Cortex of kidney (tissue), 1 donor: ENCODE measurements around the gene SIRPB1.
"Not testable (repeated sequence)": the region's sequence is repeated elsewhere in the genome, so short reads cannot be mapped to it uniquely, and the experiment has no call there.

ENCODE experiments used
- DNase-seq: peaks from one replicate; lab custom pipeline; 2025; lab: John Stamatoyannopoulos, UW

SIRPB1 gene

DNA sequence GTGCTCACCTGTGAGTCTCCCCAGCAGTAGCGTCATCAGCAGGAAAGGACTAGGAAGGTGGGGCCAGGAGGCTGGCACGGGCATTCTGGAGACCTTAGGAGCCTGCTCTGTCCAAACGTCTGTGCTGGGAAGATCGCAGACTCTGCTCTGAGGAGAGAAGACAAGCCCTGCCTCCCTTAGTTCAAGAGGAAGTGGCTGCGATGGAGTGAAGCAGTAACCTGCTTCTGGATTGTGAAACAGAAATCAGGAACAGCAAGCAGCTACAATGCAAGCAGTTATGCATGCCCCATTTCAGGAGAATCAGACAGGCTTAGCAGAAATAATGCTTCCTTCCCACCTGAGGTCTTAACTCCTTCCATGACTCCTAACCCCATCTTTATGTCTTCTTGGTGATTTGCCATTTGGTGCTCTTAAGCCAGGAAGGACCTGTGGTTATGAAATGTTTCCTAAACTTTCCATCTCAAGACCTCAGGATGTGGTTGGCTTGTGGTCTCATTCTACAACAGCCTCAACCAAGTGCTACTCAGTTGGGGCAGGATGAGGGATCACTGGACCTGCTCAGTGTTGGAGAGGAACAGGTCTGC lies at the start of gene SIRPB1:
TSS of gene SIRPB1 (minus strand) at position 149 of the 584 bp plus-strand sequence. CDS start at position 84, 65 bp downstream.
- no peak for DNase-seq

DNA sequence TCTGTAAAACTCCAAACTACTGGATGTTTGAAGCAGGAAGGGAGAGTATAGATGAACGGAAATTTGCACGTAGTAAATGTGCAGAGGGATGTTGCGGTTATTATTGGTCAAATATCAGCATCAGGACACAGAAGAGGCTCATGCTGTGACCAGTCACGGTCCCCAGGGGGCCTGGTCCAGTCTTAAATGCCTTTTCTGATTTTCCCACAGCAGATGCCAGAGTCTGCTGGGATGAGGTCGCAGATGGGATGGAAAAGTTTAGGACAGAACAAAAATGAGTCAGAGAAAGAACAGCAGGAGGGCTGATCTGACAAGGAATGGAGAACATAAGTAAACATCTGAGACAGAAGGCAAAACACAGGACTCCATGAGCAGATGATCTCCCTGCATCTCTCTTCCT lies 49.5 kb upstream of the SIRPB1 start:
- DNase-seq: no peak

GRCh38 chr20:1667502-1668085 lies 47.8 kb upstream of the SIRPB1 start:
- no peak for DNase-seq

GRCh38 chr20:1666802-1667201 lies 47.0 kb upstream of the SIRPB1 start:
- no peak for DNase-seq

GRCh38 chr20:1665345-1665744 lies 45.5 kb upstream of the SIRPB1 start:
- DNase-seq: no peak

DNA sequence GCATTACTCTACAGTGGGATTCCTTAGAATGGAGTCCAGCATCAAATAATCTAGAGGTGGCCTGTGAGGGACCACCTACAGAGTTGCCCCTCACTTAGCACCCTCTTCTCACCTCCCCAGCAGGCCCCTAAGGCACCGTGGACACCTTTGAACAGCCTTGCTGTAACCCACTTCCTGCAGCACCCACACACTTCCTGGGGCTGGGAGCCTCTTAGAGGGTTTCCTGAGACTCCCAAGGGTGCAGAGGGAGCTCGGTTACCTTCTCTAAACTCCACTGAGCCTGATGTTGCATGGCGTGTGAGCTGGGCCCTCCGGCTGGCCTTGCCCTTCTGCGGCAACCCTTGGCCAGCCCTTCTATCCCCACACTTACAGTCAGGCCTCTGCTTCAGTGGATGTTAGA lies 45.1 kb upstream of the SIRPB1 start:
- DNase-seq: no peak

DNA sequence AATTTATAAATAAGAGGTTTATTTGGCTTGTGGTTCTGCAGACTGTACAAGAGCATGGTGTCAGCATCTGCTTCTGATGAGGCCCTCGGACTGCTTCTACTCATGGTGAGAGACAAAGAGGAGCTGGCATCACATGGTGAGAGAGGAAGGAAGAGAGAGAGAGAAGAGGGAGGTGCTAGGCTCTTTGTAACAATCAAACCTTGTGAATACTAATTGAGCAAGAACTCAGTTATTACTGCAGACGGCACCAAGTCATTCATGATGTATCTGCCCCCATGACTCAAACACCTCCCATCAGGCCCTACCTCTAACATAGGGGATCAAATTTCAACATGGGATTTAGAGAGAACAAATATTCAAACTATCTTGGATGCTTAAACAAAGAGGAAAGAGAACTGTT lies 44.1 kb upstream of the SIRPB1 start:
- DNase-seq: no peak

DNA sequence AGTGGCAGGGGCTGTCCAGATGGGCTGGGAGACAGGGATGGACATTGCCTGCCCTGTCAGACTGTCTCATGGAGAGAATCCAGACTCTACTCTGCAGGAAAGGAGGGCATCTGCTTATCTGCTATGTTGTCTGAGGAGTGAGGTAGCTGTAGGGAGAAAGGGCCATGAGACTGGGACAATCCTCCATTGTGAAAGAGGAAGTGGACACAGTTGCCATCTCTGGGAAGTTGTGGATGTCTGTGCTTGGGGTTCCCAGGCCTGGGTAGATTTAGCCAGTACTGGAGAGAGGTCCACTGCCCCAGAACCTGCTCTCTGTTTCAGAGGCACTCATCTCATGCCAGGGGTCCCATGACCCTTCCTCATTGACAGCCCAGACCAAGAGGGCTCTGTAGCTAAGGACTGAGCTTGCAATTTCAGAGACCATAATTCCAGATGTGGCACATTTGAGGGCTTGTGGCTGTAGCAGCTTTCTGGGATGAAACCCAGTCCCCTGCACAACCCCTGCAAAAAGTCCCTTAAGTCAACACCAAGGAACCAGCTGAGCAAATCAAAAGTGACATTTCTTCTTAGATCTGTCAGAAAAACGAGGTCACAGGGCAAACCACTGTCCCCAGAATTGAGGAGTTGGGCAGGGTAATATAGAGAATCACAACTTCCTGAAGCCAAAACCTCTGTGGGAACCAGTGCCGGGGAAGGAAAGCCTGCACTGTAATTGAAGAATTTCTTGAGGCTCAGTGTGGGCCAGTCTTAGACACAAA lies 41.9 kb upstream of the SIRPB1 start:
- DNase-seq: no peak

GRCh38 chr20:1660246-1660645 lies 40.4 kb upstream of the SIRPB1 start:
- DNase-seq: no peak

DNA sequence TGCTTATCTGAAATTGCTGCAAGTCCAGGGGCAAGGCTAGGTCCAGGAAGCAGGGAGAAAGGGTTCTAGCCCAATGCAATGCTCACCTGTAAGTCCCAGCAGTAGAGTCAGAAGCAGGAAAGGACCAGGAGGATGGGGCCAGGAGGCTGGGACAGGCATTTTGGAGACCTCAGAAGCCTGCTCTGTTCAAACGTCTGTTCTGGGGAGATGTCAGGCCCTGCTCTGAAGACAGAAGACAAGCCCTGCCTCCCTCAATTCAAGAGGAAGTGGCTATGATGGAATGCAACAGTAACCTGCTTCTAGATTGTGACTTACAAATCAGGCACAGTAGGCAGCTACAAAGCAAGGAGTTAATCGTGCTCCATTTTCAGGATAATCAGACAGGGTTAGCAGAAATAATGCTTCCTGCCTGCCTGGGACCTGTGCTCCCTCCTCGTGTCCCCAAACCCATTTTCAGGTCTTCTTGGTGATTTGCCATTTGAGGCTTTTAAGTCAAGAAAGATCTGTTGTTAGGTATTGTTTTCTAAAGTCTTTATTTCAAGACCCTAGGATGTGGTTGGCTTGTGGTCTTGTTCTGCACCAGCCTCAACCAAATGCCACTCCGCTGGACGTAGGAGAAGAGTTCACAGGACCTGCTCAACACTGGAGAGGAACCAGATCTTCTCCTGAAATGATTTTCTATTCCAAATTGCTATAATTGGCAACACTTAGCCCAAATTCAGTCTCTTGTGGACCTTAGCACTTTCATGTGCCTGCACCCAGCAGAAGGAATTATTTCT lies 37.9 kb upstream of the SIRPB1 start, which contains the start of gene SIRPG:
TSS of gene SIRPG (minus strand) at position 224 of the 779 bp plus-strand sequence. CDS start at position 159, 65 bp downstream.
- DNase-seq: no peak

- no peak for DNase-seq
These were observed 37.0 kb upstream of the SIRPB1 start for GRCh38 chr20:1656844-1657243.

DNA sequence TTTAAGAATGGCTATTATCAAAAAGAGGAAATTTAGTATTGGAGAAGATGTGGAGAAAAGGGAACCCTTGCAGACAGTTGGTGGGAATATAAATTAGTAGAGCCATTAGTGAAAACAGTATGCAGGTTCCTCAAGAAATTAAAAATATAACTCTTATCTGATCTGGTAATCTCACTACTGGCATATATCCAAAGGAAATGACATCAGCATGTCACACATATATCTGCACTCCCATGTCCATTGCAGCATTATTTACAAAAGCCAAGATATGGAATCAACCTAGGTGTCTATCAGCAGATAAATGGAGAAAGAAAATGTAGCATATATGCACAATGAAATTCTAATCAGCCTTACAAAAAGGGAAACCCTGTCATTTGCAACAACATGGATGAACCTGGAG lies 35.2 kb upstream of the SIRPB1 start:
- no peak for DNase-seq

- no peak for DNase-seq
These were observed 33.2 kb upstream of the SIRPB1 start for GRCh38 chr20:1652960-1653359.

DNA sequence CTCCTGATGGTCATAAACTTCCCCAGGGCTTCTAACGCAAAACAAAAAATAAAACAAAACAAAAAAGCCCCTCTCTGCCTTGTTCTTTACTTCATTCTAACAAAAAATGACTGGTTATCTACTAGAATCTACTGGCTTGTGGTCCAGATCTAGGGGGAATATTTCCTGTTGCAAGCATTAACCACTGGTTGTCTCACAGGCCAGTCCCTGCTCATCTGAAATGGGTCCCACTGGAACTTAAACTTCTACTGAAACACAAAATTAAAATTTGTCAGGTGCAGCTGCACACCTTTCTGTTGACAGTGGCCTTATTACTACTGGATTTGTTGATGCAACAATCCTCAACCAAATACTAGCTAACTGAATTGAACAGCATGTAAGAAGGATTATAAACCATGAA lies 32.3 kb upstream of the SIRPB1 start:
- no peak for DNase-seq

DNA sequence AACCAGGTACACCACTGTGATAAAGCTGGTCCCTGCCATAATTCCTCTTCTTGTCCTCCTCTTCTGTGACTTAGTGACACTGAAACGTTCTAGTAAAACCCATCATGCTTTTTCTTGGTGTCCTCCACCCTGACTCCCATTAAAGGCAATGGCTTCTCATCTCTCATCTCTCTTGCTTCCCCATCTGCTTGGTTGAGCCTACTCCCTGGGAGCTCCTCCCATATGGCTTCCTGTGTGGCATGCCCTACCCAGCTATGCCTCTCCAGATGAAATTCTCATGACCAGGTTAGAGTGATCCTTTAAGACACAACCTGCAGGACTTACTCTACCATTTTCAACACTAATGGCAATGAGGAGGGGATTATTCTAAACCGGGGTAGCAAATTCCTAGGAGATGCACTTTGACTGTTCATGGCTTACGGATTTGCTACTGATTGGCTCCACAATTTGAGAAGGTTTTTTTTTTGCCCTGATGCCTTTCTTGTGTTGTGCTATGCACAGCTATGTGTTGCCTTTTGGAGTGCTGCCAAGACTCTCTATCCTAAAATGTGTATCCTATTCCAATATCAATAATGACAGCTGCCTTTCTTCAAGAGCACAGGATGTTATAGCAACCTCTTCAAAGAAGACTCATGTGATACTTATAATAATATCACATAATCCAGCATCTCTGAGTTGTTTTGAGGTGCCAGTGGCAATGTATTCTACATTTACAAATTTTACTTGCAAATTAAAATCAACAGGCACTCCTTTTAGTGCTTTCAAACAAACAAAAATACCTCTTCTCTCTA lies 31.7 kb upstream of the SIRPB1 start:
- DNase-seq: no peak

- no peak for DNase-seq
These were observed 28.3 kb upstream of the SIRPB1 start for GRCh38 chr20:1648101-1648500.

DNA sequence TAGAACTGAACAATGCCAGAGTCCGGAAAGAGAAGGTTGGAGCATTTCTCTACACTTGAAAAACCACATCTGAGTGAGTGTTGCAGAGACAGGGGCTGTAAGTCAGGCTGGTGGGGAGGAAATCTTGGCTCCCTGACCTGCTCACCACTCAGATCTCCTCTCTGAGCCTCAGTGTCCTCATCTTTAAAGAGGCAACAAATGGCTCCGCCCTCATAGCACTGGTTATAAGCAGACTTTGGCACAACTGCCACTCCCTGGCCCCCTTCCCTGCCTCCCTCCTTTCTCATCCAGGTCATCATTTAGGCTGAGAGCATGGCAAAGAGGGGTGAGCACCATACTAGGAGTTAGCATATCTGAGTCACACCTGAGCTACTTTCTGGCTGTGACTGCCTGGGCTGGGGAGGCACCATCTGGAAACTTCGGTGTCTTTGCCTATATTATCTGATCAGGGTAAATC lies 27.2 kb upstream of the SIRPB1 start:
- DNase-seq: no peak

- DNase-seq: no peak
These were observed 24.5 kb upstream of the SIRPB1 start for GRCh38 chr20:1644101-1644962.

DNA sequence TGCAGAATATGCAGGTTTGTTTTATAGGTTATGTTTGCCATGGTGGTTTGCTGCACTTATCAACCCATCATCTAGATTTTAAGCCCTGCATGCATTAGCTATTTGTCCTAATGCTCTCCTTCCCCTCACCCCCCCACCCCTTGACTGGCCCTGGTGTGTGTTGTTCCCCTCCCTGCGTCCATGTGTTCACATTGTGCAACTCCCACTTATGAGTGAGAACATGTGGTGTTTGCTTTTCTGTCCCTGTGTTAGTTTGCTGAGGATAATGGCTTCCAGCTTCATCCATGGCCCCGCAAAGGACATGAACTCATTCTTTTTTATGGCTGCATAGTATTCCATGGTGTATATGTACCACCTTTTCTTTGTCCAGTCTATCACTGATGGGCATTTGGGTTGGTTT lies 18.8 kb upstream of the SIRPB1 start:
- not testable (repeated sequence) for DNase-seq

DNA sequence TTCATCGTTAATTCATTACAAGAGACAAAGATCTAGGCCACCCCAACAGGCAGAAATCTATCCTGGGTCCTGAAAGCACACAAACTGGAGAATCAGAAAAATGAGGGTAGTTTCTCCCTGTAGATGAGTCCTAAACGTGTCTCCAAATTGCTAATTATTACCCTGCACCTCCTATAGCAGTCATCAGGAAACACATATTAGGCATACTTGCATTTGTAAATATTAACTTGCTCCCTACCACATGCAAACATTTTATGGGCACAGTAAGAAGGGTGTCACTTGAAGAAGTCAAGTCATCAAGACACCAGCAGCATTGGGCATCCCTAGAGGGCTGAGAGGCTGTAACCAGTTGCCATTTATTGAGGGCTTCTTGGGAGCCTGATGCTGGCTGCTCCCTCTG lies 17.9 kb upstream of the SIRPB1 start:
- DNase-seq: no peak

GRCh38 chr20:1637226-1637625 lies 17.4 kb upstream of the SIRPB1 start:
- DNase-seq: no peak
